Ovary (tissue), 9 donors: Measurements from ENCODE around the gene BTNL9. TPM values are rescaled to one million over a fixed set of nuclear protein-coding genes. Genes with fewer than 3 reads are reported as not detected.

Experiments
- DNase-seq, 5 donors: peaks; one replicate each; pipeline ENCODE4 v3.0.0-alpha.2; 2019 to 2020
- H3K27ac ChIP-seq, 2 donors: fragments of 200-600 bp; one replicate each; pipeline versions ENCODE4 v1.5.1 to v1.8.0; 2019 to 2022
- H3K27me3 ChIP-seq: fragments of 200-600 bp; one replicate; pipeline ENCODE4 v1.8.0; 2022
- H3K36me3 ChIP-seq: fragments of 200-600 bp; sonication (generic); one replicate; pipeline ENCODE4 v1.5.1; 2019
- H3K4me1 ChIP-seq: one replicate; pipeline ENCODE4 v1.8.1; 2013; ENCODE audit warnings: mild to moderate bottlenecking, moderate library complexity; ENCODE audit not compliant: insufficient read depth
- H3K4me3 ChIP-seq: fragments of 200-600 bp; sonication (generic); one replicate; pipeline ENCODE4 v1.5.1; 2017
- H3K9me3 ChIP-seq, 2 donors: fragments of 200-600 bp in 1 of 2; sonication (generic) in 1 of 2; one replicate each; pipeline versions ENCODE4 v1.5.1 to v1.8.1; 2013 to 2019; ENCODE audit warnings: mild to moderate bottlenecking in 1 of 2, moderate library complexity in 1 of 2
- CTCF ChIP-seq, 3 donors: fragments of 450-650 bp in 2 of 3; fragments of 200-600 bp in 1 of 3; IDR thresholded peaks; one replicate each; pipeline versions ENCODE4 v1.5.1 to v1.8.0; 2016 to 2022; ENCODE audit warnings: antibody characterized with exemption in 3 of 3, mild to moderate bottlenecking in 1 of 3
- EP300 ChIP-seq: sonication (generic); formaldehyde crosslinking; IDR thresholded peaks from one replicate; pipeline ENCODE4 v1.6.1; 2017; ENCODE audit warnings: antibody characterized with exemption
- POLR2A ChIP-seq: fragments of 450-650 bp; IDR thresholded peaks from one replicate; pipeline ENCODE4 v1.6.1; 2017; ENCODE audit warnings: antibody characterized with exemption, mild to moderate bottlenecking, moderate library complexity
- WGBS, 3 donors: extraction: QIAGEN DNeasy Blood & Tissue Kit in 1 of 3; methylation state at CpG; one replicate each; pipeline versions ENCODE4 v1.1.5 to v1.1.7; 2013 to 2017; 5-methylcytosine and 5-hydroxymethylcytosine counted together
- intact Hi-C, 4 donors: fragments of 100-400 bp; cut with DNase I; formaldehyde crosslinking; loops; one replicate each; pipeline versions ENCODE4 v1.11.0 to v1.15.1; 2022 to 2023
- polyA plus RNA-seq, 2 donors: library from polyadenylated mRNA; stranded (reverse); fragments of 200-250 nt in 1 of 2; fragments of 350-450 nt in 1 of 2; fragmentation: Illumina TruSeq in 1 of 2; extraction: RNeasy Lipid Tissue Mini Kit (QIAGEN cat#74804) in 1 of 2; gene quantifications; one replicate each; pipeline ENCODE4 v1.2.3, GENCODE V29; 2013 to 2014
- total RNA-seq, 7 donors: library from RNA; depleted of rRNA in 2 of 7; stranded (reverse); fragments of >200 nt in 2 of 7; fragmentation: NEBNext Ultra II Directional in 3 of 7; extraction: Animal tissue kit (Norgen Biotek cat#: 25700) in 3 of 7; gene quantifications; one replicate each; pipeline versions ENCODE4 v1.1.0 to v1.2.4, GENCODE V29; 2016 to 2023
- donor health status: DM: no; HTN: no; CAD: no; lungs with moderate emphysema.
- donor health status: DM: no; HTN: no; CAD: no.
- donor health status: Bipolar disorder and iron deficiency.
- donor health status: DM: yes; HTN: yes; CAD: no.
- donor health status: DM: no; HTN: no; CAD: no.
- donor health status: DM: yes; HTN: yes; CAD: no.

BTNL9 gene
- total and polyA plus RNA-seq, 9 donors, result 0.76 to 46.4 (median 9.6) TPM

- 13 to 20% (median 14%) methylated on average over 6 of the region's 6 CpGs for WGBS, 3 donors
- H3K36me3 ChIP-seq, result no peaks in the 10 kb centered on the region
- H3K27ac ChIP-seq, result no peak overlapping the region
- no peak for TF ChIP-seq POLR2A
- TF ChIP-seq CTCF (IDR thresholded peaks at IDR 0.05), result no peak
- no peak for TF ChIP-seq EP300
- DNase-seq, result no peak
- H3K9me3 ChIP-seq, result no peaks in the 10 kb centered on the region
- no peaks in the 10 kb centered on the region for H3K4me1 ChIP-seq
- intact Hi-C loops, result loop anchor here in 1 of 4 donors (10.0 kb wide), 1 partner anchor 266 kb away; no protein-coding TSS in a partner anchor
- no peak overlapping the region for H3K4me3 ChIP-seq
- no peaks in the 10 kb centered on the region for H3K27me3 ChIP-seq
These were observed 977 bp downstream of the BTNL9 start for GRCh38 chr5:181041043-181041442.

- no peak for DNase-seq
- TF ChIP-seq POLR2A, result no peak
- TF ChIP-seq EP300, result no peak
- no peak for TF ChIP-seq CTCF (IDR thresholded peaks at IDR 0.05)
- no peaks in the 10 kb centered on the region for H3K9me3 ChIP-seq
- no peak overlapping the region for H3K4me3 ChIP-seq
- no peak overlapping the region for H3K27ac ChIP-seq
- no peaks in the 10 kb centered on the region for H3K4me1 ChIP-seq
- no peaks in the 10 kb centered on the region for H3K27me3 ChIP-seq
- H3K36me3 ChIP-seq, result no peaks in the 10 kb centered on the region
- WGBS, 3 donors, result 58 to 74% (median 67%) methylated on average over 15 of the region's 15 CpGs
- intact Hi-C loops, result loop anchor here in 1 of 4 donors (10.0 kb wide), 1 partner anchor 267 kb away; no protein-coding TSS in a partner anchor
These were observed 2.1 kb downstream of the BTNL9 start for GRCh38 chr5:181042036-181042713.

GRCh38 chr5:181042722-181043121 is 2.7 kb downstream of the BTNL9 start:
- H3K27me3 ChIP-seq, result no peaks in the 10 kb centered on the region
- intact Hi-C loops, result loop anchor here in 1 of 4 donors (10.0 kb wide), 1 partner anchor 268 kb away; no protein-coding TSS in a partner anchor

GRCh38 chr5:181043285-181044092 is 3.4 kb downstream of the BTNL9 start:
- Histone ChIP-seq H3K27ac (no peak overlapping the region), H3K4me1 (no peaks in the 10 kb centered on the region), H3K27me3 (no peaks in the 10 kb centered on the region), H3K4me3 (no peak overlapping the region), H3K9me3 (no peaks in the 10 kb centered on the region), H3K36me3 (no peaks in the 10 kb centered on the region)
- intact Hi-C loops, result loop anchor here in 1 of 4 donors (10.0 kb wide), 1 partner anchor 269 kb away; no protein-coding TSS in a partner anchor
- no peak for TF ChIP-seq EP300
- TF ChIP-seq CTCF (IDR thresholded peaks at IDR 0.05), result no peak
- no peak for DNase-seq
- WGBS, 3 donors, result 74 to 79% (median 75%) methylated on average over 12 of the region's 12 CpGs

More at GRCh38 chr5:181042722-181043121, 2.7 kb downstream of the BTNL9 start:
- no peak for DNase-seq
- no peak overlapping the region for H3K4me3 ChIP-seq
- H3K36me3 ChIP-seq, result no peaks in the 10 kb centered on the region
- no peaks in the 10 kb centered on the region for H3K9me3 ChIP-seq
- 79 to 84% (median 80%) methylated on average over 11 of the region's 11 CpGs for WGBS, 3 donors
- no peaks in the 10 kb centered on the region for H3K4me1 ChIP-seq
- no peak for TF ChIP-seq POLR2A
- H3K27ac ChIP-seq, result no peak overlapping the region
